Neural cell (in vitro differentiated cells): Measurements from ENCODE around the gene RASD1. TPM values are rescaled to one million over a fixed set of nuclear protein-coding genes. Genes with fewer than 3 reads are reported as not detected.
"Not testable (repeated sequence)": the region's sequence is repeated elsewhere in the genome, so short reads cannot be mapped to it uniquely, and the experiment has no call there.

Experiments
- H2AFZ ChIP-seq: fragments of 200-600, 300-800 bp; sonication (generic), shearing (Covaris generic); 2 replicates; pipeline ENCODE4 v1.6.0; 2014; ENCODE audit warnings: low read depth, mild to moderate bottlenecking, antibody characterized with exemption, low read length, moderate library complexity
- H3F3A ChIP-seq: fragments of 200-600 bp; shearing (Covaris generic); 2 replicates; pipeline ENCODE4 v1.6.1; 2016; ENCODE audit warnings: mild to moderate bottlenecking, moderate library complexity, mixed read lengths, antibody characterized with exemption, low read length; ENCODE audit not compliant: insufficient read depth, poor library complexity, severe bottlenecking
- H3K27ac ChIP-seq: fragments of 200-600, 300-800 bp; sonication (generic), shearing (Covaris generic); 2 replicates; pipeline ENCODE4 v1.5.1; 2014; ENCODE audit warnings: mild to moderate bottlenecking, low read length, moderate library complexity
- H3K27me3 ChIP-seq: fragments of 300-800, 200-600 bp; sonication (generic), shearing (Covaris generic); 2 replicates; pipeline ENCODE4 v1.6.0; 2014; ENCODE audit warnings: mild to moderate bottlenecking, low read depth, low read length, moderate library complexity; ENCODE audit not compliant: insufficient read depth
- H3K36me3 ChIP-seq: fragments of 300-800, 200-600 bp; sonication (generic), shearing (Covaris generic); 2 replicates; pipeline ENCODE4 v1.5.1; 2014; ENCODE audit warnings: mild to moderate bottlenecking, antibody characterized with exemption, low read length, moderate library complexity; ENCODE audit not compliant: insufficient read depth
- H3K4me2 ChIP-seq: fragments of 300-800, 200-600 bp; sonication (generic), shearing (Covaris generic); 2 replicates; pipeline ENCODE4 v1.6.0; 2014; ENCODE audit warnings: mild to moderate bottlenecking, low read length
- H3K4me3 ChIP-seq: fragments of 300-800, 200-600 bp; sonication (generic), shearing (Covaris generic); 2 replicates; pipeline ENCODE4 v1.5.1; 2014; ENCODE audit warnings: mild to moderate bottlenecking, low read length, moderate library complexity
- H3K79me2 ChIP-seq: fragments of 200-600 bp; shearing (Covaris generic); replicated peaks from 2 replicates; pipeline ENCODE4 v1.6.0; 2014; ENCODE audit warnings: mild to moderate bottlenecking, low read length, moderate library complexity; ENCODE audit not compliant: insufficient read depth
- H3K9ac ChIP-seq: fragments of 300-800, 200-600 bp; sonication (generic), shearing (Covaris generic); 2 replicates; pipeline ENCODE4 v1.6.1; 2016; ENCODE audit warnings: mild to moderate bottlenecking, low read length, mixed read lengths
- H3K9me2 ChIP-seq: fragments of 200-600 bp; shearing (Covaris generic); 2 replicates; pipeline ENCODE4 v1.6.1; 2016; ENCODE audit warnings: mild to moderate bottlenecking, low read length, mixed read lengths; ENCODE audit not compliant: insufficient read depth
- H3K9me3 ChIP-seq: fragments of 200-600, 300-800 bp; sonication (generic), shearing (Covaris generic); 2 replicates; pipeline ENCODE4 v1.6.1; 2016; ENCODE audit warnings: mild to moderate bottlenecking, mixed run types, low read length, moderate library complexity, mixed read lengths
- H4K20me1 ChIP-seq: fragments of 200-600 bp; shearing (Covaris generic); 2 replicates; pipeline ENCODE4 v1.6.1; 2016; ENCODE audit warnings: mild to moderate bottlenecking, mixed run types; ENCODE audit not compliant: insufficient read depth
- EP300 ChIP-seq: fragments of 450-650 bp; conservative IDR thresholded peaks from 2 replicates; pipeline ENCODE4 v1.6.1; 2014; ENCODE audit warnings: antibody characterized with exemption, mild to moderate bottlenecking, moderate library complexity; ENCODE audit not compliant: poor library complexity, severe bottlenecking
- EZH2 ChIP-seq: fragments of 200-600, 300-800 bp; shearing (Covaris generic), sonication (generic); IDR thresholded peaks from 2 replicates; pipeline ENCODE4 v1.6.1; 2014; ENCODE audit warnings: antibody characterized with exemption, low read length, borderline replicate concordance, mild to moderate bottlenecking; ENCODE audit not compliant: insufficient read depth, poor library complexity, severe bottlenecking
- MXI1 ChIP-seq: fragments of 450-650 bp; conservative IDR thresholded peaks from 2 replicates; pipeline ENCODE4 v1.6.1; 2014; ENCODE audit warnings: antibody characterized with exemption, mild to moderate bottlenecking; ENCODE audit not compliant: poor library complexity, severe bottlenecking
- POLR2AphosphoS5 ChIP-seq: IDR thresholded peaks from 2 replicates; pipeline ENCODE4 v1.6.1; 2012
- RAD21 ChIP-seq: fragments of 450-650 bp; conservative IDR thresholded peaks from 2 replicates; pipeline ENCODE4 v1.6.1; 2014; ENCODE audit warnings: antibody characterized with exemption, mild to moderate bottlenecking, moderate library complexity
- polyA plus RNA-seq: library from polyadenylated mRNA; depleted of rRNA; stranded (reverse); fragments of >200 nt; gene quantifications from 2 replicates; pipeline ENCODE4 v1.2.3, GENCODE V29; 2014
- TF ChIP-seq, protein P1 (sequence below): fragments of 450-650 bp; IDR thresholded peaks from 2 replicates; pipeline ENCODE4 v1.5.1; 2014; ENCODE audit warnings: antibody characterized with exemption, mild to moderate bottlenecking, moderate library complexity; ENCODE audit not compliant: poor library complexity, severe bottlenecking

The RASD1 gene
- polyA plus RNA-seq, 1 donor from 2014 or later = 57.7 TPM

DNA sequence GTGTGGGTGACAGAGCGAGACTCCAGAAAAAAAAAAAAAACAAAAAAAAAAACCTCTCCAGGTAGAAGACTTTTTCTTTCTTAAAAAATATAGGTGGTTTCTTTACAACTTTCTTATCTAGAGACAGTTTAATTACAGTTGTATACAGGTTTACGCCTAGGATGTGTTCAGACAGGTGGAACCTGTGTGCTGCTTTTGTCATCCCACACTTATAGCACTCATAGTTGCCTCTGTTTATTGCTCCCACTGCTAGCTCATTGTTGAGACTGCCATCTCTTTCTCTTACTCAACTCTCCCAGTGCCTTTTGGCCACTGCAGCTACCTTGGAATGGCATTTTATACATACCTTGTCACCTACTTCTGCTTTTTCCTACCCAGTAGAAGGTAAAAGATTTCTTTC, 38.5 kb downstream of the RASD1 start:
- no peak for TF ChIP-seq RAD21
- no peak for TF ChIP-seq EP300
- TF ChIP-seq MXI1 = no peak
- TF ChIP-seq POLR2AphosphoS5 = no peak
- TF ChIP-seq, protein P1, sequence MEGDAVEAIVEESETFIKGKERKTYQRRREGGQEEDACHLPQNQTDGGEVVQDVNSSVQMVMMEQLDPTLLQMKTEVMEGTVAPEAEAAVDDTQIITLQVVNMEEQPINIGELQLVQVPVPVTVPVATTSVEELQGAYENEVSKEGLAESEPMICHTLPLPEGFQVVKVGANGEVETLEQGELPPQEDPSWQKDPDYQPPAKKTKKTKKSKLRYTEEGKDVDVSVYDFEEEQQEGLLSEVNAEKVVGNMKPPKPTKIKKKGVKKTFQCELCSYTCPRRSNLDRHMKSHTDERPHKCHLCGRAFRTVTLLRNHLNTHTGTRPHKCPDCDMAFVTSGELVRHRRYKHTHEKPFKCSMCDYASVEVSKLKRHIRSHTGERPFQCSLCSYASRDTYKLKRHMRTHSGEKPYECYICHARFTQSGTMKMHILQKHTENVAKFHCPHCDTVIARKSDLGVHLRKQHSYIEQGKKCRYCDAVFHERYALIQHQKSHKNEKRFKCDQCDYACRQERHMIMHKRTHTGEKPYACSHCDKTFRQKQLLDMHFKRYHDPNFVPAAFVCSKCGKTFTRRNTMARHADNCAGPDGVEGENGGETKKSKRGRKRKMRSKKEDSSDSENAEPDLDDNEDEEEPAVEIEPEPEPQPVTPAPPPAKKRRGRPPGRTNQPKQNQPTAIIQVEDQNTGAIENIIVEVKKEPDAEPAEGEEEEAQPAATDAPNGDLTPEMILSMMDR = no peak
- Histone ChIP-seq H3K27ac (no peak overlapping the region), H4K20me1 (no peaks in the 10 kb centered on the region)

DNA sequence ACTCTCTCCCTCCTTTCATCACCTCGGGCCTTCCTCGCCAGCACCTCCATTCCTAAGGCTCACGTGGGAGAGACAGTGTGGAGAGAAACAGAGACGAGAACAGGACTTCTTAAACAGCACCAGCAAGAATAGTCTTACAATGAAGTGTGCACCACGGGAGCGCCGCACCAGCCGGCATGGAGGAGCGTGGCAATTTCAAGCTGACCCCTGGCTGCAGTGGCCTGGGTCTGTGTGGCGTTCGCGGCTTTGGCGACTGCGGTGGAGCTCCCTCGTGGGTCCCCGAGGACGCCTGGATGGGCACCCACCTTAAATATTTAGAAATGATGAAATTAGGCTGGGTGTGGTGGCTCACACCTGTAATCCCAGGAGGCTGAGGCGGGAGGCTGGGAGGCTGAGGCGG, 39.9 kb downstream of the RASD1 start:
- TF ChIP-seq MXI1 (no peak), RAD21 (no peak)
- TF ChIP-seq, protein P1 = no peak
- no peaks in the 10 kb centered on the region for H3K27me3 ChIP-seq
- H3F3A ChIP-seq = no peaks in the 10 kb centered on the region
- no peaks in the 10 kb centered on the region for H3K36me3 ChIP-seq
- H3K79me2 ChIP-seq = no peaks in the 10 kb centered on the region
- H3K27ac ChIP-seq = no peak overlapping the region
- no peaks in the 10 kb centered on the region for H4K20me1 ChIP-seq
- H2AFZ ChIP-seq = no peak overlapping the region
- H3K4me2 ChIP-seq = no peak overlapping the region
- H3K9ac ChIP-seq = no peak overlapping the region
- no peaks in the 10 kb centered on the region for H3K9me3 ChIP-seq
- no peak overlapping the region for H3K4me3 ChIP-seq
- no peaks in the 10 kb centered on the region for H3K9me2 ChIP-seq

More for the DNA sequence above, 38.5 kb downstream of the RASD1 start:
- no peak overlapping the region for H3K4me2 ChIP-seq
- H3K4me3 ChIP-seq = no peak overlapping the region
- no peaks in the 10 kb centered on the region for H3K27me3 ChIP-seq
- no peaks in the 10 kb centered on the region for H3K9me2 ChIP-seq
- no peaks in the 10 kb centered on the region for H3K79me2 ChIP-seq
- no peaks in the 10 kb centered on the region for H3K36me3 ChIP-seq
- H3F3A ChIP-seq = no peaks in the 10 kb centered on the region
- no peak overlapping the region for H3K9ac ChIP-seq
- no peaks in the 10 kb centered on the region for H3K9me3 ChIP-seq
- H2AFZ ChIP-seq = no peak overlapping the region

DNA sequence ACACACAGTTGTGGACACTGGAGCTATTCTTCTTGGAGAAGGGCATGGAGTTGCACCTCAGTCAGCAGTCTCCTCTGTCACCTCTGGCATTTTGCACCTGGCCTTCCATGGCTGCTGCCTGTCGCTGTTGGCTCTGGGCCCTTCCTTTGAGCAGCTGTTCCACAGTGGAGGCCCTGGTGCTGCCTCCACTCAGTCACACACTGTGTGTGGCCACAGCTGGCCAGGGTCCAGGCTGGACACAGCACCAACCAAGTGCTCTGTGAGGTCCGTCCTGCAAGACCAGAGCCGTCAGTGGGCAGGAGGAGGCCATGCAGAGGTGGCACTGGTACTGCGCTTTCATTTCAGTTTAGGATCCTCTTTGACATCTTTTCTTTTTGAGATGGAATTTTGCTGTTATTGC, 41.0 kb downstream of the RASD1 start:
- no peaks in the 10 kb centered on the region for H3K27me3 ChIP-seq
- no peaks in the 10 kb centered on the region for H3K79me2 ChIP-seq
- H3K27ac ChIP-seq = no peak overlapping the region
- no peaks in the 10 kb centered on the region for H3F3A ChIP-seq
- no peaks in the 10 kb centered on the region for H3K36me3 ChIP-seq
- H3K9me3 ChIP-seq = no peaks in the 10 kb centered on the region
- no peaks in the 10 kb centered on the region for H4K20me1 ChIP-seq
- H3K9ac ChIP-seq = no peak overlapping the region
- TF ChIP-seq EZH2 = no peak
- TF ChIP-seq RAD21 = no peak
- H3K4me2 ChIP-seq = no peak overlapping the region
- no peak overlapping the region for H3K4me3 ChIP-seq
- H3K9me2 ChIP-seq = no peaks in the 10 kb centered on the region
- H2AFZ ChIP-seq = no peak overlapping the region

DNA sequence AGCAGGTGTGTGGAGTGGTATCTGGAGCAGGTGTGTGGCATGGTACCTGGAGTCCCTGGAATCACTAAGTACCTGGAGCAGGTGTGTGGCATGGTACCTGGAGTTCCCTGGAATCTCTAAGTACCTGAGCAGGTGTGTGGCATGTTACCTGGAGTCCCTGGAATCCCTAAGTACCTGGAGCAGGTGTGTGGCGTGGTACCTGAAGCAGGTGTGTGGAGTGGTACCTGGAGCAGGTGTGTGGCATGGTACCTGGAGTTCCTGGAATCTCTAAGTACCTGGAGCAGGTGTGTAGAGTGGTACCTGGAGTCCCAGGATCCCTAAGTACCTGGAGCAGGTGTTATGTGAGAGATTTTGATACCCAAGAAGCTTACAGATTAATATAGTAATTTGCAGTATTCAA, 41.5 kb downstream of the RASD1 start:
- not testable (repeated sequence) for H2AFZ ChIP-seq, H3K79me2 ChIP-seq, H3K36me3 ChIP-seq, H3K27me3 ChIP-seq, H3K4me2 ChIP-seq, H3F3A ChIP-seq, H3K9me3 ChIP-seq, H3K9me2 ChIP-seq, H3K27ac ChIP-seq, H3K9ac ChIP-seq, H4K20me1 ChIP-seq, H3K4me3 ChIP-seq
